ENCODE data around the gene PROSER3. TPM values are rescaled to one million over a fixed set of nuclear protein-coding genes. Genes with fewer than 3 reads are reported as not detected.

PROSER3 gene
- total and polyA plus RNA-seq, 2 of the 13 experiments (the other 11 are each of a cell fraction or from before 2014, with no cell fraction given) = 5.1 to 5.7 TPM

DNA sequence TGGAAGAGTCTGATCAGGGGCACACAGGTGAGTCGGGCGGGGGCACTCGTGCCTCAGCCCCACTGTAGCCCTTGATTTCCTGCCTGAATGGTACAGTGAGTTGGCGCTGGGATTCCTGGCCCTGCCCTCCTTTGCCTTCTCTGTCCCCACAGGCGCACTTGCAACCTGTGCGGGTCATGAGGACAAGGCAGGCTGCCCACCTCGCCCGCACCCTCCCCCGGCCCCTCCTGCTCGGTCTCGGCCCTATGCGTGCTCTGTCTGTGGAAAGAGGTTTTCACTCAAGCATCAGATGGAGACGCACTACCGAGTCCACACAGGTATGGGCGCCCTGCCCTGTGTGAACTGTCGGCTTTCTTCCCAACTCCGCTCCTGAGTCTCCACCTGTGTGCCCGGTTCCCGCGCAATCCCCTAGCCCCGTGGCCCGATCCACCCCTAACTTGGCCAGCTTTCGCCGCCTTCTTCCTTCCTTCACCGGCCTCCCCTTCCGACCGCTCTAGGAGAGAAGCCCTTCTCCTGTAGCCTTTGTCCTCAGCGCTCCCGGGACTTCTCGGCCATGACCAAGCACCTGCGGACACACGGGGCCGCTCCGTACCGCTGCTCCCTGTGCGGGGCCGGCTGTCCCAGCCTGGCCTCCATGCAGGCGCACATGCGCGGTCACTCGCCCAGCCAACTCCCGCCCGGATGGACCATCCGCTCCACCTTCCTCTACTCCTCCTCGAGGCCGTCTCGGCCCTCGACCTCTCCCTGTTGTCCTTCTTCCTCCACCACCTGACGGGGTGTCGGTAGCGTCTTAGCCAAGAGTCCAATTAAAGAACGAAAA, 41.8 kb upstream of the PROSER3 start (continued):
- TF ChIP-seq, protein P1, sequence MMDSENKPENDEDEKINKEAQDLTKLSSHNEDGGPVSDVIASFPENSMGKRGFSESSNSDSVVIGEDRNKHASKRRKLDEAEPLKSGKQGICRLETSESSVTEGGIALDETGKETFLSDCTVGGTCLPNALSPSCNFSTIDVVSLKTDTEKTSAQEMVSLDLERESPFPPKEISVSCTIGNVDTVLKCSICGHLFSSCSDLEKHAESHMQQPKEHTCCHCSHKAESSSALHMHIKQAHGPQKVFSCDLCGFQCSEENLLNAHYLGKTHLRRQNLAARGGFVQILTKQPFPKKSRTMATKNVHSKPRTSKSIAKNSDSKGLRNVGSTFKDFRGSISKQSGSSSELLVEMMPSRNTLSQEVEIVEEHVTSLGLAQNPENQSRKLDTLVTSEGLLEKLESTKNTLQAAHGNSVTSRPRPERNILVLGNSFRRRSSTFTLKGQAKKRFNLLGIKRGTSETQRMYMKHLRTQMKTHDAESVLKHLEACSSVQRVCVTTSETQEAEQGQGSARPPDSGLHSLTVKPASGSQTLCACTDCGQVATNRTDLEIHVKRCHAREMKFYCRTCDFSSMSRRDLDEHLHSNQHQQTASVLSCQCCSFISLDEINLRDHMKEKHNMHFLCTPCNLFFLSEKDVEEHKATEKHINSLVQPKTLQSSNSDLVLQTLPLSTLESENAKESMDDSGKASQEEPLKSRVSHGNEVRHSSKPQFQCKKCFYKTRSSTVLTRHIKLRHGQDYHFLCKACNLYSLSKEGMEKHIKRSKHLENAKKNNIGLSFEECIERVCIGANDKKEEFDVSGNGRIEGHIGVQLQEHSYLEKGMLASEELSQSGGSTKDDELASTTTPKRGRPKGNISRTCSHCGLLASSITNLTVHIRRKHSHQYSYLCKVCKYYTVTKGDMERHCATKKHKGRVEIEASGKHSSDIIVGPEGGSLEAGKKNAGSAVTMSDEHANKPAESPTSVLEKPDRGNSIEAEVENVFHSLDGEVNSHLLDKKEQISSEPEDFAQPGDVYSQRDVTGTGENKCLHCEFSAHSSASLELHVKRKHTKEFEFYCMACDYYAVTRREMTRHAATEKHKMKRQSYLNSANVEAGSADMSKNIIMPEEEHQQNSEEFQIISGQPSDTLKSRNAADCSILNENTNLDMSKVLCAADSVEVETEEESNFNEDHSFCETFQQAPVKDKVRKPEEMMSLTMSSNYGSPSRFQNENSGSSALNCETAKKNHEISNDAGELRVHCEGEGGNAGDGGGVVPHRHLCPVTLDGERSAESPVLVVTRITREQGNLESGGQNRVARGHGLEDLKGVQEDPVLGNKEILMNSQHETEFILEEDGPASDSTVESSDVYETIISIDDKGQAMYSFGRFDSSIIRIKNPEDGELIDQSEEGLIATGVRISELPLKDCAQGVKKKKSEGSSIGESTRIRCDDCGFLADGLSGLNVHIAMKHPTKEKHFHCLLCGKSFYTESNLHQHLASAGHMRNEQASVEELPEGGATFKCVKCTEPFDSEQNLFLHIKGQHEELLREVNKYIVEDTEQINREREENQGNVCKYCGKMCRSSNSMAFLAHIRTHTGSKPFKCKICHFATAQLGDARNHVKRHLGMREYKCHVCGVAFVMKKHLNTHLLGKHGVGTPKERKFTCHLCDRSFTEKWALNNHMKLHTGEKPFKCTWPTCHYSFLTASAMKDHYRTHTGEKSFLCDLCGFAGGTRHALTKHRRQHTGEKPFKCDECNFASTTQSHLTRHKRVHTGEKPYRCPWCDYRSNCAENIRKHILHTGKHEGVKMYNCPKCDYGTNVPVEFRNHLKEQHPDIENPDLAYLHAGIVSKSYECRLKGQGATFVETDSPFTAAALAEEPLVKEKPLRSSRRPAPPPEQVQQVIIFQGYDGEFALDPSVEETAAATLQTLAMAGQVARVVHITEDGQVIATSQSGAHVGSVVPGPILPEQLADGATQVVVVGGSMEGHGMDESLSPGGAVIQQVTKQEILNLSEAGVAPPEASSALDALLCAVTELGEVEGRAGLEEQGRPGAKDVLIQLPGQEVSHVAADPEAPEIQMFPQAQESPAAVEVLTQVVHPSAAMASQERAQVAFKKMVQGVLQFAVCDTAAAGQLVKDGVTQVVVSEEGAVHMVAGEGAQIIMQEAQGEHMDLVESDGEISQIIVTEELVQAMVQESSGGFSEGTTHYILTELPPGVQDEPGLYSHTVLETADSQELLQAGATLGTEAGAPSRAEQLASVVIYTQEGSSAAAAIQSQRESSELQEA (CRISPR knock-in tag; IDR thresholded peaks at IDR 0.05; ENCODE audit: not compliant biosample characterization) = no peak
- TF ChIP-seq JARID2 (CRISPR knock-in tag; IDR thresholded peaks at IDR 0.05; ENCODE audit: insufficient replicate concordance) (peak; percentile 62), ZSCAN12 (CRISPR knock-in tag; IDR thresholded peaks at IDR 0.05) (0 out of 2 replicates have a peak, but pooled peaks have one; percentile 11), ZNF460 (CRISPR knock-in tag; IDR thresholded peaks at IDR 0.05; ENCODE audit: borderline replicate concordance) (no peak), RBM22 (optimal IDR thresholded peaks at IDR 0.05; ENCODE audit: low read length) (no peak), ZNF121 (CRISPR knock-in tag; IDR thresholded peaks at IDR 0.05) (0 out of 2 replicates have a peak, but pooled peaks have one; percentile 8), ARHGAP35 (CRISPR knock-in tag; IDR thresholded peaks at IDR 0.05; ENCODE audit: borderline replicate concordance) (0 out of 2 replicates have a peak, but pooled peaks have one; percentile 18), ZNF280D (CRISPR knock-in tag; IDR thresholded peaks at IDR 0.05) (0 out of 2 replicates have a peak, but pooled peaks have one; percentile 2), CREM (IDR thresholded peaks at IDR 0.05) (no peak), CREM (CRISPR knock-in tag; IDR thresholded peaks at IDR 0.05) (no peak), ZFP36L1 (CRISPR knock-in tag; IDR thresholded peaks at IDR 0.05) (peak; percentile 80; the same call in 1 of the 2 replicates), NR1H2 (CRISPR knock-in tag; IDR thresholded peaks at IDR 0.05; ENCODE audit: borderline replicate concordance, low read depth) (0 out of 2 replicates have a peak, but pooled peaks have one; percentile 14), ZNF362 (CRISPR knock-in tag; IDR thresholded peaks at IDR 0.05; ENCODE audit: borderline replicate concordance) (peak; percentile 33; the same call in 1 of the 2 replicates), SNAPC2 (CRISPR knock-in tag; IDR thresholded peaks at IDR 0.05) (peak; percentile 49; the same call in 1 of the 2 replicates), ZNF775 (CRISPR knock-in tag; IDR thresholded peaks at IDR 0.05; ENCODE audit: borderline replicate concordance) (no peak)

Measured in HepG2 (cell line).